Measurements from ENCODE around the gene TUBGCP6.

The TUBGCP6 gene

GRCh38 chr22:50285568-50286229 lies 40.9 kb upstream of the TUBGCP6 start:
- Mint-ChIP-seq H3K36me3 (ENCODE audit: low read depth) (peaks cover 4% of the 10 kb centered on the region), H3K27me3 (ENCODE audit: low read depth, poor library complexity) (no peaks in the 10 kb centered on the region), H3K27ac (no peak overlapping the region), H3K4me1 (no peaks in the 10 kb centered on the region), H3K9me3 (no peaks in the 10 kb centered on the region), H3K4me3 (no peak overlapping the region)
- DNase-seq: no peak
- TF ChIP-seq CTCF (IDR thresholded peaks at IDR 0.05): no peak

- Mint-ChIP-seq H3K27me3 (ENCODE audit: low read depth, poor library complexity) (no peaks in the 10 kb centered on the region), H3K27ac (no peak overlapping the region), H3K9me3 (no peaks in the 10 kb centered on the region), H3K4me1 (no peaks in the 10 kb centered on the region), H3K4me3 (no peak overlapping the region), H3K36me3 (ENCODE audit: low read depth) (peaks cover 6% of the 10 kb centered on the region)
- DNase-seq: no peak
- no peak for TF ChIP-seq CTCF (IDR thresholded peaks at IDR 0.05)
These were observed 39.7 kb upstream of the TUBGCP6 start for GRCh38 chr22:50284479-50284878.

DNA sequence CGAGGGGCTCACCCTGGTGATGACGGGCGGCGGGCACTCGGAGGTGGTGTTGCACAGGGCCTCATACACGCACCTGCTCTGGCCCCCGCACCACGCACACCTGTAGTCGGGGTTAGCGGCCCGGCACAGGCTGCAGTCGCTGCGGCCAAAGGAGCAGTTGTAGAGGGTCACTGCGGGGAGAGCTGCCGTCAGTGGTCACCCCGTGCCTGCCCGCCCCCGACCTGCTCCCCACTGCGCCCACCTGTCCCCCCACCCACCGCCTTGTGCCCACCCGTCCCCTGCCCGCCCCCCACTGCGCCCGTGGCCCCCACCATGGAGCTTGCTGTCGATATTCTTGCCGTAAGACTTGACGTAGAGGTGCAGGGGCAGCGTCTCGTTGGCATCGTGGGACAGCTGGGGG lies 39.0 kb upstream of the TUBGCP6 start:
- no peak overlapping the region for H3K4me3 Mint-ChIP-seq
- no peak for TF ChIP-seq CTCF (IDR thresholded peaks at IDR 0.05)
- DNase-seq: no peak
- H3K9me3 Mint-ChIP-seq: no peaks in the 10 kb centered on the region
- no peak overlapping the region for H3K27ac Mint-ChIP-seq
- H3K36me3 Mint-ChIP-seq (ENCODE audit: low read depth): peaks cover 13% of the 10 kb centered on the region
- no peaks in the 10 kb centered on the region for H3K27me3 Mint-ChIP-seq (ENCODE audit: low read depth, poor library complexity)
- no peaks in the 10 kb centered on the region for H3K4me1 Mint-ChIP-seq

DNA sequence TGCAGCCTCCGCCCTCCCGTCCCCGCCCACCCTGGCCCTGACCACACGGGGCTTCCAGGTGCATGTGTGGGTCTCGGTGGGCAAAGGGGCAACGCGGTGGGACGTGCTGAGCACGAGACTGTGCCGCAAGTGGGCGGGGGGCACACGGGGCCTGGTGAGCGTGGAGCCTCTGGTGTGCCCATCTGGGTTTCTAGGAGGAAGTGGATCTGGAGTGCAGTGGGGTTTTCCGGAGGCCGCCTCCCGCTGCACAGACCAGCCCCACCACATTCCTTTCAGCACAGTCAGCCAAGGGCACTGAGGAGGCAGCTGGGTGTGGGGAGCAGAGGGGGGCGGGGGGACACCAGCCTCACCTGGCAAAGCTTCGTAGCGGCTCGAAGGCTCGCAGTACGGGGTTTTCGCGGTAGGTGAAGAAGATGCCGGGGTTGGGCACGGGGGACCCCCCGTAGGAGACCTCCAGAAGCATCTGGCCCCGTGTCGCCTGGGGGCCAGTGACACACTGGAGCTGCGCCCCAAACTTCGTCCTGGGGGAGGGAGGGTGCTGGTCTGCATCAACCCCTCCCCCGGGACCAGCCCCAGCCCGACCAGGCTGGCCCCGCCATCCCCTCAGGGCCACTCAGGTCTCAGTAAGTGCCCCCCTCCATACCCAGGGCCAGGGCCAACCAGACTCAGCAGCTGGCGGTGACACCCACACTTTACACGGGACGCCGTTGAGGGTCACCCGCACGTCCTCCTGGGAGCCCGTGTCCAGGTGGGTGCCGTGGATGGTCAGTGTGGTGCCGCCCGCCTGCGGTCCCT lies 37.7 kb upstream of the TUBGCP6 start:
- no peak for DNase-seq
- Mint-ChIP-seq H3K36me3 (ENCODE audit: low read depth) (peaks cover 17% of the 10 kb centered on the region), H3K9me3 (no peaks in the 10 kb centered on the region), H3K27ac (no peak overlapping the region), H3K4me3 (no peak overlapping the region), H3K27me3 (ENCODE audit: low read depth, poor library complexity) (no peaks in the 10 kb centered on the region), H3K4me1 (no peaks in the 10 kb centered on the region)
- no peak for TF ChIP-seq CTCF (IDR thresholded peaks at IDR 0.05)

DNA sequence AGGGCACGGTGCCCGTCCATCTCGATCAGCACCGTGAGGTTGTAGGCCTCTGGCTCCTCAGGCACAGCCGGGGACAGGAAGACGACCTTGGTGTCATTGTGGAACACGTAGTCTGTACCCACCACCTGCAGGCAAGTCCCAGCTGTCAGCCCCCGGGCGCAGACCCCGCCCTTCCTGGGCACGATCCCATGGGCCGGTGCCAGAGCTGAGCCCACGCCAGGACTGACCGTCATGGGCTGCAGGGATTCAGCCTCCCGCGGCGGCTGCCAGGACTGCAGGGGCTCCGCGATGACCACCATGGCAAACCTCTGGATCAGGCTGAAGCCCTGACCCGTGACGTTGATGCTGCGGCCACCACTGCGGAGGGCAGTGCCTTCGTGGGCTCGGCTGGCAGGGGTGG lies 37.1 kb upstream of the TUBGCP6 start:
- Mint-ChIP-seq H3K27me3 (ENCODE audit: low read depth, poor library complexity) (no peaks in the 10 kb centered on the region), H3K27ac (no peak overlapping the region), H3K9me3 (no peaks in the 10 kb centered on the region)

More for the DNA sequence above, 37.1 kb upstream of the TUBGCP6 start:
- no peak overlapping the region for H3K4me3 Mint-ChIP-seq
- H3K4me1 Mint-ChIP-seq: no peaks in the 10 kb centered on the region
- no peak for DNase-seq
- peaks cover 23% of the 10 kb centered on the region for H3K36me3 Mint-ChIP-seq (ENCODE audit: low read depth)
- no peak for TF ChIP-seq CTCF (IDR thresholded peaks at IDR 0.05)

Measured in nephron progenitor cell (in vitro differentiated cells).